Left kidney (tissue), 2 donors: ENCODE measurements around the gene PRDM13. TPM values are rescaled to one million over a fixed set of nuclear protein-coding genes. Genes with fewer than 3 reads are reported as not detected.
"Not testable (repeated sequence)": the region's sequence is repeated elsewhere in the genome, so short reads cannot be mapped to it uniquely, and the experiment has no call there.

Experiments
- DNase-seq: peaks from one replicate; pipeline ENCODE4 v3.0.0-alpha.2; 2013
- polyA plus RNA-seq: library from polyadenylated mRNA; unstranded; fragments of 120-200 nt; gene quantifications from one replicate; pipeline ENCODE4 v1.2.1, GENCODE V29; 2013; ENCODE audit not compliant: insufficient read length

The PRDM13 gene
- polyA plus RNA-seq, 1 donor: not detected

GRCh38 chr6:99603421-99604165 lies 3.0 kb upstream of the PRDM13 start:
- DNase-seq: no peak

GRCh38 chr6:99604166-99605073 lies 2.2 kb upstream of the PRDM13 start:
- DNase-seq: no peak

- no peak for DNase-seq
These were observed 1.4 kb upstream of the PRDM13 start for GRCh38 chr6:99605074-99605734.

- no peak for DNase-seq
These were observed 550 bp upstream of the PRDM13 start for GRCh38 chr6:99605911-99606655.

- DNase-seq: no peak
These were observed 893 bp downstream of the PRDM13 start for GRCh38 chr6:99607416-99608036.

DNA sequence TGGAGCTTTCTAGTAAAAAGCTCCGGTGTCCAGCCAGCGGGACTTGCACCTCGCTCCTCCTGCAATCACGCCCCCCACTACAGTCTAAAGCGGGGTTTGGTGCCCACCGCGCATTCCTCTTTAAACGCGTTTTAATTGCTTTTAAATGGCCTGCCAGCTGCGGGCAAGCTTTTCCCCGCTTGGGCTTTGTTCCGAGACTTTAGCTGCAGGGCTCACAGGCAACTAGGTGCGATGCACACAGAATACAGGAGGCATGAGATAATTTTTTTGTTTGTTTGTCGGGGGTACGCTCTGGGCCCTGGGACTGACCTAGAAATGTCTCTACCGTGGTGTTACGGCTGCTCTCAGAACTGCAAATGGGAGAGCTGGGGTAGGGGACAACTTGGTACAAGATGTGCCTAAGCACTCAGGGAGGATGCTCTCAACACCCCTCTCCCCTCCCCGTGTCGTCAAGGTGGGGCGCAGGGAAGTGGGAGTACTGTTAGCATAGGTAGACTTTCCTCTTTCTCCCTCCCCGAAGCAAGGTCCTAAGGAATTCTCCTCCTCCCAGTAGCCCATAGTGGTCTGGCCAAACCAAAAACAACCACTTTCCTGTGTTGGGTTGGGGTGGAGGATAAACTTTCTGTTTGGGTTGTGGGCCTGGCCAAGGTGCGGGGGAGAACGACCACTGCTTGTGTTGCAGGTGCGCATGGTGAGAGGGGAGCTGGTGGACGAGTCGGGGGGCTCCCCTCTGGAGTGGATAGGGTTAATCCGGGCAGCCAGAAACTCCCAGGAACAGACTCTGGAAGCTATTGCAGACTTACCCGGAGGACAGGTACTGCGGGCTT lies 1.6 kb downstream of the PRDM13 start:
- no peak for DNase-seq

- no peak for DNase-seq
These were observed 2.4 kb downstream of the PRDM13 start for GRCh38 chr6:99608886-99609482.

- no peak for DNase-seq
These were observed 3.4 kb downstream of the PRDM13 start for GRCh38 chr6:99609905-99610489.

DNA sequence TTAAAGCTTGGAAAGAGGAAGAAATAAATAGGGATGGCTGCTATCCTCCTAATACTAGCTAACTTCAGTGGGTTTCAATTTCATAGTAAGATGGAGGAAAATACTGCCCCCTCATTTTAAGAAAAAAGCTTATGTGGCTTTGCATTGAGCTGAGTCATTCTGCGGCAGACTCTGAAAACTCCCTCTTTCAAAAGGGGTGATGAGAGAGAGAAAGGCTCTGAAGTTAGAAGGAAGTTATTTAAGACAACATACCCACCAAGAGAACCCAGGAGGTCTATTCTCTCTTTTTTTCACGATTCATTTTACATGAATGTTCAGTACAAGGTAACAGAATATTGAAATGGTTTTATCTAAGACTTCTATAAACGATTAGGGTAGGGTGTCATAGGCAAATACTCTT lies 4.5 kb downstream of the PRDM13 start:
- DNase-seq: no peak

DNA sequence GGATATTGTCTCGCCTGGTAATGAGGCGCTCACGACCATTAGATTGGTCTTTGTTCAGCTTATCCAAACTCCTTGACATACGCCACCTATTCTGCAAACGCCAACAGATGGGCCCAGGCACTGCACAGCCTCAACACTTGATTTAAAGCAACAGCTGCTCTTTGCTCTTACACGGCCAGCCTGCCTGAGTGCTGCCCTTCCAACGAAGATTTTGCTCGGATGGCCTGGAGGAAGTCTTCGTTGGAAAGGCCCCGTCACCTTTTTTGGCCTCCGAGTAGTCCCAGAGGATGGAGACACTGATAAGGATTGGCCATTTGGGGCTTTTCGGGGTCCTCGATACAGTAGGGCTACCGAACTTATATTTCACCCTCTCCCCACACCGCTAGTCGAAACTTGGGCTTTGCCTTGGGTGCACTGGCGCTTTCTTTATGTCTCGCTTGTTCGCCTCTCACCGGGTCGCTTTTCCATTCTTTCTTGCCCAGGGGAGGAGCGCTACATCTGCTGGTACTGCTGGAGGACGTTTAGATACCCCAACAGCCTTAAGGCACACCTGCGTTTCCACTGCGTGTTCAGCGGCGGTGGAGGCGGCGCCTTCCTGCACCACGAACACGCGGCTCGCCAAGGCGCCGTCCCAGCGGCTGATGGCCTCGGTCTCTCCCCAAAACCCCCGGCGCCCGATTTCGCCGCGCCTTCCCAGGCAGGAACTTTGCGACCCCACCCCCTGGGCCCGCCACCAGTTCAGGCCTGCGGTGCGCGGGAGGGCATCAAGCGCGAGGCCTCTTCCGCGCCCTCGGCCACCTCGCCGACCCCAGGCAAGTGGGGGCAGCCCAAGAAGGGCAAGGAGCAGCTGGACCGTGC lies 6.1 kb downstream of the PRDM13 start:
- no peak for DNase-seq

GRCh38 chr6:99613409-99613704 lies 6.7 kb downstream of the PRDM13 start:
- no peak for DNase-seq

DNA sequence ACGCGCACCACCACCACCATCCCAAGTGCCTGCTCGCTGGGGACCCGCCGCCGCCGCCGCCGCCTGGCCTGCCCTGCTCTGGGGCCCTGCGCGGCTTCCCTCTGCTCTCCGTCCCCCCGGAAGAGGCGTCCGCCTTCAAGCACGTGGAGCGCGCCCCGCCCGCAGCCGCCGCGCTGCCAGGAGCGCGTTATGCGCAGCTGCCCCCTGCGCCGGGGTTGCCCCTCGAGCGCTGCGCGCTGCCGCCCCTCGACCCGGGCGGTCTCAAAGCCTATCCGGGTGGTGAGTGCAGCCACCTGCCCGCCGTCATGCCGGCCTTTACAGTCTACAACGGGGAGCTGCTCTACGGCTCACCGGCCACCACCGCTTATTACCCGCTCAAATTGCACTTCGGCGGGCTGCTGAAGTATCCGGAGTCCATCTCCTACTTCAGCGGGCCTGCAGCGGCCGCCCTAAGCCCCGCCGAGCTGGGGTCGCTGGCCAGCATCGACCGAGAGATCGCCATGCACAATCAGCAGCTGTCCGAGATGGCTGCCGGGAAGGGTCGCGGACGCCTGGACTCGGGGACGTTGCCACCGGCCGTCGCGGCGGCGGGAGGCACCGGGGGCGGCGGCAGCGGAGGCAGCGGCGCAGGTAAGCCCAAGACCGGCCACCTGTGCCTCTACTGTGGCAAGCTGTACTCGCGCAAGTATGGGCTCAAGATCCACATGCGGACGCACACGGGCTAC lies 7.2 kb downstream of the PRDM13 start:
- DNase-seq: no peak

GRCh38 chr6:99614430-99615186 lies 8.0 kb downstream of the PRDM13 start:
- DNase-seq: no peak

DNA sequence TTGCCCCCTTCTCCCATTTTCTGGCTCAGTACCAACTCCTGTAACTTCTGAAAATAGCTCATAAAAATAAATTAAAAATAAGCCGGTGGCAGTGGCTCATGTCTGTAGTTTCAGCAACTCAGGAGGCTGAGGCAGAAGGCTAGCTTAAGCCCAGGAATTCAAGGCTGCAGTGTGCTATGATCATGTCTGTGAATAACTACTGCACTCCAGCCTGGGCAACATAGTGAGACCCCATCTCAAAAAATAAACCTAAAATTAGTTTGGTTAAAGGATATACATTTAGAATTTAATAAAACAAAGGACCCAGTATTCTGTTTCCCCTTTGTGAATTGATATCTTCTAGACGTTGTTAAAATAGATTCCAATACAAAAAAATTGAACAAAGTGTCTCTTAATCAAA lies 10.5 kb downstream of the PRDM13 start:
- no peak for DNase-seq

DNA sequence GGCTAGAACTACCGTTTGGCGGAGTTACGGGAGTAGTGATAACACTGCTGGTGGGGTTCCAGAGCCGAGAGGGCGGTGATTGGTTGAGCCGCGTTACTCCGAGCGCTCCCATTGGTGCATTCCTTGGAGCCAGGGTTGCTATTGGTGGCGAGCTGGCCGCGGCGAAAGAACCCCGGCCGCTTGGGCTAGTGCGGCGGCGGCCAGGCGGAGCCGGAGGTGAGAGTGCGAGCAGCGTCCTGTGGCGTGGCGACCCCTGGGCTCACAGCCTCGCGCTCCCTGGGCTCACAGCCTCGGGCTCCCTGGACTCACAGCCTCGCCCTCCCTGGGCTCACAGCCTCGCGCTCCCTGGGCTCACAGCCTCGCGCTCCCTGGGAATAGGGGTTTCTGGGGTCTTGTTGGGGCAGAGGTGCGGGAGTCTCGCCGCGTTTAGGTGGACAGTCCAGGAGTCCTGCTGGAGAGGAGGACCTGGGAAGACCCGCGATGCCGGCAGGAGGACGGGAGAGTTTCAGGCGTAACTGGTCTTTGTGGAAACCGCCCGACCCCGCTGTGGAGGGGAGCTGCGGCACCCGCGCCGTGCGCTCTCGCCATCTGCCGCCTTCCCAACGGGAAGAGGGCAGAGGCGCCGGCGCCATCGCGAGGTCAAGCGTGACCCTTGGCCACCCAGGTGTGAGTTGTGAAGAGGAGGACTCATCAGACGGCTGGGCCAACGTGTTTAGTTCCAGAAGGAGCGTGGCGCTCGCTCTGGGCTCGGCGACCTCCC lies 12.2 kb downstream of the PRDM13 start:
- no peak for DNase-seq

DNA sequence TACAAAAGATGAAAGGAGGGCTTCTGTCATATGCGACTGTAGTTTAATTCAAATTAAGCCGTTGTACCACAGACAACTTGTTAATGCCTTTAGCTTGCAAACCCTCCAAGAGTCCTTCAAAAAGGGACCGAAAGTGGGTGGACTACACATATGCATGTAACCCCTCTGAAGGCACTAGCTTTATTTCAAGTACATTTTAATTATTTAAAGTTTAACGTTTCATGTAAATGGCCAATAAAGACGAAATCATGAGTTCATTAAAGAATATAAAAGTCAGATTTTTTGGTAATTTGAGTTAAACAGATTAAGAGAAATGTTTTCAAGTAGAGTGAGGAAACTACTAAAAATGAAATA lies 12.8 kb downstream of the PRDM13 start:
- DNase-seq: no peak

- DNase-seq: not testable (repeated sequence)
These were observed 15.4 kb downstream of the PRDM13 start for GRCh38 chr6:99622044-99622443.
